Upper lobe of right lung (tissue), 1 donor: ENCODE measurements around the gene C22orf15. TPM values are rescaled to one million over a fixed set of nuclear protein-coding genes. Genes with fewer than 3 reads are reported as not detected.

Experiments used
- ATAC-seq: fragments of 200-7000 bp; cut with Tn5 transposase; one replicate; pipeline ENCODE4 v1.9.1; 2020; ENCODE audit warnings: mild to moderate bottlenecking, moderate library complexity
- DNase-seq: peaks from one replicate; pipeline ENCODE4 v3.0.0-alpha.2; 2020
- H3K27ac ChIP-seq: fragments of 200-600 bp; one replicate; pipeline ENCODE4 v1.8.0; 2022
- H3K27me3 ChIP-seq: fragments of 200-600 bp; one replicate; pipeline ENCODE4 v1.8.0; 2022; ENCODE audit warnings: mild to moderate bottlenecking
- H3K36me3 ChIP-seq: fragments of 200-600 bp; one replicate; pipeline ENCODE4 v1.8.0; 2022
- H3K4me1 ChIP-seq: fragments of 200-600 bp; one replicate; pipeline ENCODE4 v1.8.0; 2022
- H3K4me3 ChIP-seq: fragments of 200-600 bp; one replicate; pipeline ENCODE4 v1.8.0; 2022; ENCODE audit warnings: mild to moderate bottlenecking
- H3K9me3 ChIP-seq: fragments of 200-600 bp; one replicate; pipeline ENCODE4 v1.8.0; 2022
- CTCF ChIP-seq: fragments of 200-600 bp; IDR thresholded peaks from one replicate; pipeline ENCODE4 v1.8.0; 2022; ENCODE audit warnings: antibody characterized with exemption
- intact Hi-C: fragments of 100-400 bp; cut with DNase I; formaldehyde crosslinking; loops from one replicate; pipeline ENCODE4 v1.11.0; 2022
- total RNA-seq: library from RNA; stranded (reverse); fragmentation: NEBNext Ultra II Directional; extraction: Animal tissue kit (Norgen Biotek cat#: 25700); gene quantifications from one replicate; pipeline ENCODE4 v1.2.1, GENCODE V29; 2021
- donor health status: DM: no; HTN: yes; CAD: no; lungs with severe emphysema.

C22orf15 gene
- total RNA-seq, 1 donor from 2014 or later = not detected

DNA sequence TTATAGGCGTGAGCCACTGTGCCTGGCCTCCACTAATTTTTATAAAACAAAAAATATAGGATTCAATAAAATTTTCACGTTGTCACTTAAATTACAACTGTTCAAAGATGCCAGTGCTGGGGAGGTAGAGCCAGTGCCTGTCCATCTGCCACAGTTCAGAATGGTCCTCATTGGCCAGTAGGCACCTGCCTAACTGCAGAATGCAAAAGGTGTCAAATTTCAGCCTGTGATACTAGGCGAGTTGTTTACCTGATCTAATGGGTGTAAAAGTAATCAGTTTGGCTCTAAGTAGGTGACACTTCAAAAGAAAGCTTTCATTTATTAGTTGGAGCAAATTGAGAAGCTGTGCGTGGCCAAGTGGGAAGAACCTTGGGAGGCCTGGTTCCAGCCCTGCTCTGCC is 26.3 kb downstream of the C22orf15 start:
- no peak for DNase-seq
- Histone ChIP-seq H3K4me3 (no peak overlapping the region), H3K9me3 (no peaks in the 10 kb centered on the region), H3K27me3 (no peaks in the 10 kb centered on the region), H3K36me3 (peaks cover 26% of the 10 kb centered on the region), H3K4me1 (peaks cover 28% of the 10 kb centered on the region), H3K27ac (no peak overlapping the region)
- intact Hi-C loops = no loop called here
- TF ChIP-seq CTCF = no peak
- ATAC-seq = no peak

DNA sequence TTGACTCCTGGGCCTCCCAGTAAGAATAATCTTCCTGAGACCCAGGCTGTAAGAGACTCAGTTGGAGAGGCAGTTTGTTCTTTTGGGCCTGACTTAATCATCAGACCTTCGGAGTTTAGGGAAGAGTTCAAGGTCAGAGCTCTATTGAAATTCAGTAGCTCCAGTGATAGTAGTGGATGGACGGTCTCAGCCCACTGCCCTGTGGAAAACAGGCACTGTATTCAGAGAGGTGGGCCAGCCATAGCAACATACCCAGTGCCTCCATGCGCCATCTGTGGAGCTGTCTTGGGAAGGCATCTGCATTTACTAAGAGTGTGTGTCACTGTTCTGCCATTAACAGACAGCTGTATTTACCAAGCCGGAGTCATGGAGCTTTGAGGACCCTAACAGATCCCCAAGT is 26.8 kb downstream of the C22orf15 start:
- H3K4me1 ChIP-seq = peaks cover 28% of the 10 kb centered on the region
- no peak overlapping the region for H3K4me3 ChIP-seq
- no peak overlapping the region for H3K27ac ChIP-seq
- H3K9me3 ChIP-seq = no peaks in the 10 kb centered on the region
- DNase-seq (no peak), ATAC-seq (no peak)
- intact Hi-C loops = no loop called here
- TF ChIP-seq CTCF = no peak
- H3K27me3 ChIP-seq = no peaks in the 10 kb centered on the region
- H3K36me3 ChIP-seq = peaks cover 31% of the 10 kb centered on the region

GRCh38 chr22:23790819-23791737 is 28.3 kb downstream of the C22orf15 start:
- H3K4me1 ChIP-seq = peaks cover 26% of the 10 kb centered on the region
- TF ChIP-seq CTCF = no peak
- DNase-seq (no peak), ATAC-seq (no peak)
- intact Hi-C loops = no loop called here
- H3K27me3 ChIP-seq = no peaks in the 10 kb centered on the region
- no peaks in the 10 kb centered on the region for H3K9me3 ChIP-seq
- peaks cover 45% of the 10 kb centered on the region for H3K36me3 ChIP-seq
- no peak overlapping the region for H3K27ac ChIP-seq
- no peak overlapping the region for H3K4me3 ChIP-seq

DNA sequence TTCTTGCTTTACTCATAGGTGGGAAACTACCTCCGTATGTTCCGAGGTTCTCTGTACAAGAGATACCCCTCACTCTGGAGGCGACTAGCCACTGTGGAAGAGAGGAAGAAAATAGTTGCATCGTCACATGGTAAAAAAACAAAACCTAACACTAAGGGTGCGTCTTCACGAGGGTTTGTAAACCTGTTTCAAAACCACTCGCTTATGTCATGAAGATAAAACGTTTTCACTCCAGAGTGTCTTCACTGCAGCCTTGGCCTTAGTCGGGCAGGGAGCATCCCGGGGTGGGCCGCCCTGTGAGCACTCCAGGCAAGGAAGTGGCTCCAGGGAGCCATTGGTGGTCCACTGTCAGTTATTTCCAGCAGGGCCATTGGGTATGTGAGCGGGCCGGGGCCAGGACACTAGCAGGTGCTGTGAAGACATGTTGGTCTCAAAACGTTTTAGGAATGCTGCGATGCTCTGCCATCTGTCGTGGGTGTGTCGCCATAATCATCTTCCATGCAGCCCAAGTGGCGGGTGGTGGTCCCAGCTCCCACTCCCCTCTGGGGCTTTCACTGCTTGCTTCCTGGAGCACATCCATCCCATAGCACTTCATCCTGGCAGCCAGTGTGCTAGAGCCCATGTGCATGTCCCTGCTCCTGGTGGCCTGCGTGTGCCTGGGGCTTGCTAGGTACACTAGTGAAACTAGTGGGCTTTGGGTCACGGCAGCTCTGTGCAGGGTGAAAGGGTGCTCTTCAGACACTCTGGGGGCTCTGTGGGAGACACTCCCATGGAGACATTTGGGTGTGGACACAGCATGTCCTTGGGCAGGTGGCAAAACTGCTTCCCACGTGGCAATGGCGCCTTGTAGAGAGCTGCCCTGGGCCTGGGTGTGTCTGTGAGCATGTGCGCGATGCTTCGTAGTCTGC is 29.2 kb downstream of the C22orf15 start:
- Histone ChIP-seq H3K4me3 (no peak overlapping the region), H3K27ac (no peak overlapping the region), H3K36me3 (peaks cover 52% of the 10 kb centered on the region), H3K4me1 (peaks cover 20% of the 10 kb centered on the region), H3K9me3 (no peaks in the 10 kb centered on the region), H3K27me3 (no peaks in the 10 kb centered on the region)
- no peak for TF ChIP-seq CTCF
- ATAC-seq = no peak
- intact Hi-C loops = no loop called here
- no peak for DNase-seq

- no peak overlapping the region for H3K27ac ChIP-seq
- DNase-seq (no peak), ATAC-seq (no peak)
- TF ChIP-seq CTCF = no peak
- H3K4me1 ChIP-seq = peaks cover 12% of the 10 kb centered on the region
- H3K4me3 ChIP-seq = no peak overlapping the region
- H3K9me3 ChIP-seq = no peaks in the 10 kb centered on the region
- no peaks in the 10 kb centered on the region for H3K27me3 ChIP-seq
- peaks cover 60% of the 10 kb centered on the region for H3K36me3 ChIP-seq
- intact Hi-C loops = no loop called here
These were observed 30.5 kb downstream of the C22orf15 start for GRCh38 chr22:23793326-23793725.
